ENCODE results near the gene GRIK2. TPM values are rescaled to one million over a fixed set of nuclear protein-coding genes. Genes with fewer than 3 reads are reported as not detected.

GRIK2 gene
- total RNA-seq, 1 experiment from 2014 or later = 0.70 TPM

GRCh38 chr6:101397199-101397598, 3.7 kb downstream of the GRIK2 start:
- Mint-ChIP-seq H3K36me3 (ENCODE audit: insufficient read depth in 1 of 3, low read depth in 3 of 3) (no peaks in the 10 kb centered on the region; a peak in 1 of 7 replicates), H3K4me3 (no peak overlapping the region), H3K4me1 (peaks cover 30 to 34% of the 10 kb centered on the region in 2 experiments), H3K27me3 (ENCODE audit: low read depth) (peaks cover 82% of the 10 kb centered on the region), H3K9me3 (no peaks in the 10 kb centered on the region; a peak in 1 of 5 replicates), H3K27ac (no peak overlapping the region)
- Histone ChIP-seq H3K4me1 (ENCODE audit: insufficient read depth, low read length) (peaks cover 7% of the 10 kb centered on the region; the same call in 1 of the 2 replicates), H3K56ac (ENCODE audit: insufficient read length, low read depth, low read length) (no peak overlapping the region), H3K14ac (ENCODE audit: insufficient read depth, low read length) (no peak overlapping the region), H3K9ac (ENCODE audit: extremely low read depth, insufficient read length, low read length) (no peak overlapping the region), H3K79me2 (ENCODE audit: insufficient read depth, low read length) (no peaks in the 10 kb centered on the region), H2AK5ac (ENCODE audit: insufficient read length, low read length) (no peak overlapping the region), H4K91ac (ENCODE audit: insufficient read length, low read depth, low read length) (no peak overlapping the region), H3K23me2 (ENCODE audit: insufficient read length, low read depth, low read length, poor library complexity, severe bottlenecking) (peaks cover 30% of the 10 kb centered on the region), H3K4ac (ENCODE audit: low read depth, low read length) (no peak overlapping the region), H3K79me1 (ENCODE audit: insufficient read depth, low read depth, low read length, poor library complexity, severe bottlenecking) (no peaks in the 10 kb centered on the region), H3K27ac (ENCODE audit: insufficient read length, low read depth, low read length) (no peak overlapping the region), H2BK12ac (ENCODE audit: insufficient read length, low read depth, low read length) (no peak overlapping the region), H2BK20ac (ENCODE audit: low read depth, low read length, poor library complexity, severe bottlenecking) (no peak overlapping the region), H2AFZ (ENCODE audit: low read length) (no peak overlapping the region), H3K27me3 (ENCODE audit: insufficient read depth, low read length) (peaks cover 5% of the 10 kb centered on the region; the same call in 1 of the 2 replicates), H2BK120ac (ENCODE audit: low read depth, low read length, poor library complexity, severe bottlenecking) (no peak overlapping the region), H4K5ac (ENCODE audit: insufficient read length, low read depth, low read length) (no peak overlapping the region), H2BK5ac (ENCODE audit: insufficient read length, low read length) (no peak overlapping the region), H2BK15ac (ENCODE audit: low read depth, low read length) (no peak overlapping the region), H3K23ac (ENCODE audit: insufficient read length, low read depth, low read length) (no peak overlapping the region), H3K9me3 (ENCODE audit: control insufficient read depth, low read depth, low read length) (no peaks in the 10 kb centered on the region), H3T11ph (ENCODE audit: low read length) (no peak overlapping the region), H4K8ac (replicated peaks; ENCODE audit: insufficient read length, low read depth, low read length) (no peak overlapping the region), H4K20me1 (ENCODE audit: control insufficient read depth, insufficient read depth, insufficient read length) (no peaks in the 10 kb centered on the region), H3K18ac (ENCODE audit: insufficient read length, low read depth, low read length) (no peak overlapping the region), H3K4me2 (ENCODE audit: insufficient read depth, insufficient read length, low read length) (no peak overlapping the region)
- WGBS (ENCODE audit: extremely low coverage, insufficient read length, low lambda C conversion rate) = no CpG with 5 or more reads among the region's 4 CpGs
- peak; percentile 76 for TF ChIP-seq CTCF (conservative IDR thresholded peaks at IDR 0.05)
- DNase-seq = no peak

All from H9 (cell line).